Measurements from ENCODE around the gene CASTOR2.
"Not testable (repeated sequence)": the region's sequence is repeated elsewhere in the genome, so short reads cannot be mapped to it uniquely, and the experiment has no call there.

DNA sequence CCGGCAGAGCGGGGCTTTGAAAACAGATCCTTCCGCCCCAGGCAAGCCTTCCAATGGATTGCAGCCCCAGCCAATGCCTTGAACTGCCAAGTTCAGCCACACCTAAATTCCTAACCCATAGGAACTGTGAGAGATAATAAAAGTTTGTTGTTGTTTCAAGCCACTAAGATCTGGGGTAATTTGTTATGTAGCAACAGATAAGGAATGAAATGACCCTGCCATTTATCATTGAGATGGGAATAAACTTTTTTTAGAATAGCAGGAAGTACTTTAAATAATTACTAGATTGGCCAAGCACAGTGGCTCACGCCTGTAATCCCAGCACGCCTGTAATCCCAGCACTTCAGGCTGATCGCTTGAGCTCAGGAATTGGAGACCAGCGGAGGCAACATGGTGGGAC is 11.5 kb downstream of the CASTOR2 start:
- TF ChIP-seq, protein P1, sequence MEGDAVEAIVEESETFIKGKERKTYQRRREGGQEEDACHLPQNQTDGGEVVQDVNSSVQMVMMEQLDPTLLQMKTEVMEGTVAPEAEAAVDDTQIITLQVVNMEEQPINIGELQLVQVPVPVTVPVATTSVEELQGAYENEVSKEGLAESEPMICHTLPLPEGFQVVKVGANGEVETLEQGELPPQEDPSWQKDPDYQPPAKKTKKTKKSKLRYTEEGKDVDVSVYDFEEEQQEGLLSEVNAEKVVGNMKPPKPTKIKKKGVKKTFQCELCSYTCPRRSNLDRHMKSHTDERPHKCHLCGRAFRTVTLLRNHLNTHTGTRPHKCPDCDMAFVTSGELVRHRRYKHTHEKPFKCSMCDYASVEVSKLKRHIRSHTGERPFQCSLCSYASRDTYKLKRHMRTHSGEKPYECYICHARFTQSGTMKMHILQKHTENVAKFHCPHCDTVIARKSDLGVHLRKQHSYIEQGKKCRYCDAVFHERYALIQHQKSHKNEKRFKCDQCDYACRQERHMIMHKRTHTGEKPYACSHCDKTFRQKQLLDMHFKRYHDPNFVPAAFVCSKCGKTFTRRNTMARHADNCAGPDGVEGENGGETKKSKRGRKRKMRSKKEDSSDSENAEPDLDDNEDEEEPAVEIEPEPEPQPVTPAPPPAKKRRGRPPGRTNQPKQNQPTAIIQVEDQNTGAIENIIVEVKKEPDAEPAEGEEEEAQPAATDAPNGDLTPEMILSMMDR (conservative IDR thresholded peaks at IDR 0.05; ENCODE audit: low read length): not testable (repeated sequence)
- not testable (repeated sequence) for TF ChIP-seq EZH2phosphoT487 (IDR thresholded peaks at IDR 0.05; ENCODE audit: borderline replicate concordance)

Data from Loucy (cell line).